Measurements from ENCODE around the gene LRRTM4.
"Not testable (repeated sequence)": the region's sequence is repeated elsewhere in the genome, so short reads cannot be mapped to it uniquely, and the experiment has no call there.

DNA sequence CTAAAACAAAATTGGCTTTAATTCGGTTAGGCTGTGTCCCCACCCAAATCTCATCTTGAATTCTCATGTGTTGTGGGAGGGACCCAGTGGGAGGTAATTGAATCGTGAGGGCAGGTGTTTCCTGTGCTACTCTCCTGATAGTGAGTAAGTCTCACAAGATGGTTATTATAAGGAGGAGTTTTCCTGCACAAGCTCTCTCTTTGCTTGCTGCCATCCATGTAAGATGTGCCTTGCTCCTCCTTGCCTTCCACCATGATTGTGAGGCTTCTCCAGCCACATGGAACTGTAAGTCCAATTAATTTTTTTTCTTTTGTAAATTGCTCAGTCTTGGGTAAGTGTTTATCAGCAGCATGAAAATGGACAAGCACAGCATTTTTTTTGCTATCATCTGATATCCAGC lies 476.7 kb downstream of the LRRTM4 start:
- TF ChIP-seq, protein P1, sequence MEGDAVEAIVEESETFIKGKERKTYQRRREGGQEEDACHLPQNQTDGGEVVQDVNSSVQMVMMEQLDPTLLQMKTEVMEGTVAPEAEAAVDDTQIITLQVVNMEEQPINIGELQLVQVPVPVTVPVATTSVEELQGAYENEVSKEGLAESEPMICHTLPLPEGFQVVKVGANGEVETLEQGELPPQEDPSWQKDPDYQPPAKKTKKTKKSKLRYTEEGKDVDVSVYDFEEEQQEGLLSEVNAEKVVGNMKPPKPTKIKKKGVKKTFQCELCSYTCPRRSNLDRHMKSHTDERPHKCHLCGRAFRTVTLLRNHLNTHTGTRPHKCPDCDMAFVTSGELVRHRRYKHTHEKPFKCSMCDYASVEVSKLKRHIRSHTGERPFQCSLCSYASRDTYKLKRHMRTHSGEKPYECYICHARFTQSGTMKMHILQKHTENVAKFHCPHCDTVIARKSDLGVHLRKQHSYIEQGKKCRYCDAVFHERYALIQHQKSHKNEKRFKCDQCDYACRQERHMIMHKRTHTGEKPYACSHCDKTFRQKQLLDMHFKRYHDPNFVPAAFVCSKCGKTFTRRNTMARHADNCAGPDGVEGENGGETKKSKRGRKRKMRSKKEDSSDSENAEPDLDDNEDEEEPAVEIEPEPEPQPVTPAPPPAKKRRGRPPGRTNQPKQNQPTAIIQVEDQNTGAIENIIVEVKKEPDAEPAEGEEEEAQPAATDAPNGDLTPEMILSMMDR (IDR thresholded peaks at IDR 0.05): not testable (repeated sequence)
- not testable (repeated sequence) for TF ChIP-seq POLR2A (IDR thresholded peaks at IDR 0.05)
